GM21423 (cell line): ENCODE data around the gene USP36.
"Not testable (repeated sequence)": the region's sequence is repeated elsewhere in the genome, so short reads cannot be mapped to it uniquely, and the experiment has no call there.

ENCODE experiments used
- ATAC-seq: cut with Tn5 transposase; IDR thresholded peaks from one replicate; pipeline ENCODE4 v1.9.1; 2021; ENCODE audit warnings: mild to moderate bottlenecking, moderate library complexity; ENCODE audit not compliant: unreplicated experiment

Gene USP36

DNA sequence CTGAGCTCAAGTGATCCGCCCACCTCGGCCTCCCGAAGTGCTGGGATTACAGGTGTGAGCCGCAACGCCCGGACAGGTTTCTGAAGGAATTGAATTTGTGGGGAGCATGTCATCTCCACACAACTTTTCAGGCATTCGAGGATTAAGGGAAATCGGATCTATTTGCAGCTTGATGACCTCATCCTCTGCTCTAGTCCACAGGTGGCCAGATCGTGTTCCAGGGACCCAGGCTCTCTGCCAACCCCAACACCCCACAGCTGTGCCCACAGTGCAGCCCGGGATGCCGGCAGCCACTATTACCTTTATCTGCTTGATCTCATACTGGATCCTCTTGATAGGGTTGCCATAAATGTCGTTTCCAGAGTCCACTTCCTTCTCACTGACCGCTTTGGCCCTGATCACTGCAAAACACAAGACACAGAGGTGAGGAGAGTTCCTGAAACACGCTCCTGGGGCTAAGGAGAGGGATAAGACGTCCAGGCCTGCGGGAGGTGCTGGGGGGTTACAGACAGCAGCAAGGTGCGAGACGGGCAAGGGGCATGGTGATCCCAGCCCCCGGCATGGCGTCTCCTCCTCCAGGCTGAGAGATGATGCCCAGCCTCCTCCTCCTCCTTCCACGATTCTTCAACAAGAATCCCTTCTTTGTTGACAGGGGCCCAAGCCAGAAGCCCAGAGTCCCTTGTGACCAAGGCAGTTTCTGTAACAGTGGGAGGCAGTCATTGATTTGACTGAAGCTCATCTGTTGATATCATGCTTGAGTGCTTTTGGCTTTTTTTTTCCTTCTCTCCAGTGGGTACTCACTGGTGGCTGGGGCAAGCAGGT is 33.1 kb upstream of the USP36 start:
- ATAC-seq = no peak

DNA sequence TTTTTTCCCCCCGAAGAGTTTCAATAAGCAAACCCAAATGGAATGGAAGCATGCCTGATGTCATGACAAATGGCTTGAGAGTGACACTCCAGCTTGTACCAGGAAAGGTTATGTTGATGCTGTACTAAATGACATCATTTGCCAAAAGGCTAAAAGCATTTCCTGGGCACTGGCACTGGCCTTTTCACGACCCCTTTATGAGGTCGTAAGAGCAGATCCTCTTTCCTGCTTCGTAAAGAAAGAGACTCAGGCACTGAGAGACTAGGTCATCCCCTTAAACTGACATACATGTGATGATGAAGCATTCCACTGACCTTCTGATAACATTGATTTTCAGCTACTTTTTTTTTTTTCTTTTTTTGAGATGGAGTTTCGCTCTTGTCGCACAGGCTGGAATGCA is 31.9 kb upstream of the USP36 start:
- no peak for ATAC-seq

DNA sequence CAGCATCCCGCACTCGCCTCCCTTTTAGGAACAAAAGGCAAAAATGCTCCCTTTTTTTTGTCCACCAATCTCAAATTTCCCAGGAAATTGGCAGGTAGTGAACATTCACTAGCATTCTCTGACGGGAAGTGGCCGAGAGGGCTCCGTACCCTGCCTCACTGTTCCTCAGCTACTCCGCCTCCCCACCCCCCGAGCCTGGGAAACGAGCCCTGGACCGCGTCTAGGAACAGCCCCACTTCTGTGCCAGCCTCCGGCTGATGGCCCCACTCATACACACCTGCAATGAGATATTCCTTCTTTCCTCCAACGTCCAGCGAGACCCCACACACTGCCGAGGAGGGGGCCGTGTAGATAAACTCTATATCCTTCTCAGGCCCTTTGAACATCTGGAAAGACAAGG is 30.0 kb upstream of the USP36 start:
- no peak for ATAC-seq

DNA sequence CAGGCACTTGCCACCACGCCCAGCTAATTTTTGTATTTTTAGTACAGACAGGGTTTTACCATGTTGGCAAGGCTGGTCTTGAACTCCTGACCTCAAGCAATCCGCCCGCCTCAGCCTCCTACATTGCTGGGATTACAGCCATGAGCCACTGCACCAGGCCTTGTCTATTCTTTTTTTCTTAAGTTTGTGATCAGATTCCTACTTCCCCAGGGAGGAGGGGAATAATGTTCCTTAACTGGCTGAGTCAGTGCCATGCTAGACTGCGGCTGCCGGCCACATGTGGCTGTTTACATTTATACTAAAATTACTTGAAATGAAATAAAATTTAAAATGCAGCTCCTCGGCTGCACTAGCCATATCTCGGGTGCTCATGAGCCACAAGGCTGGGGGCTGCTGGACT is 27.8 kb upstream of the USP36 start:
- ATAC-seq = no peak

DNA sequence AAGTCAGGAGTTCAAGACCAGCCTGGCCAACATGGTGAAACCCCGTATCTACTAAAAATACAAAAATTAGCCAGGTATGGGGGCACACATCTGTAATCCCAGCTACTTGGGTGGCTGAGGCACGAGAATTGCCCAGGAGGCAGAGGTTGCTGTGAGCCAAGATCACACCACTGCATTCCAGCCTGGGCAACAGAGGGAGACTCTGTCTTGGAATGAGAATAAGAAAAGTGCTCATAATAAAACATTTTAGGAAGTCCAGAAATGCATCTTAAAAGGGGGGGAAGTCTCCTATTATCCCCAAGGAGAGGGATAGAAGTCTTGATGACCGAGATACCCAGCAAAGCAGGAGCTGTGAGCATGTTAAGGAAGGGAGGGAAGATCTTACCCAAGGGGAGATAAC is 26.4 kb upstream of the USP36 start:
- ATAC-seq = not testable (repeated sequence)

DNA sequence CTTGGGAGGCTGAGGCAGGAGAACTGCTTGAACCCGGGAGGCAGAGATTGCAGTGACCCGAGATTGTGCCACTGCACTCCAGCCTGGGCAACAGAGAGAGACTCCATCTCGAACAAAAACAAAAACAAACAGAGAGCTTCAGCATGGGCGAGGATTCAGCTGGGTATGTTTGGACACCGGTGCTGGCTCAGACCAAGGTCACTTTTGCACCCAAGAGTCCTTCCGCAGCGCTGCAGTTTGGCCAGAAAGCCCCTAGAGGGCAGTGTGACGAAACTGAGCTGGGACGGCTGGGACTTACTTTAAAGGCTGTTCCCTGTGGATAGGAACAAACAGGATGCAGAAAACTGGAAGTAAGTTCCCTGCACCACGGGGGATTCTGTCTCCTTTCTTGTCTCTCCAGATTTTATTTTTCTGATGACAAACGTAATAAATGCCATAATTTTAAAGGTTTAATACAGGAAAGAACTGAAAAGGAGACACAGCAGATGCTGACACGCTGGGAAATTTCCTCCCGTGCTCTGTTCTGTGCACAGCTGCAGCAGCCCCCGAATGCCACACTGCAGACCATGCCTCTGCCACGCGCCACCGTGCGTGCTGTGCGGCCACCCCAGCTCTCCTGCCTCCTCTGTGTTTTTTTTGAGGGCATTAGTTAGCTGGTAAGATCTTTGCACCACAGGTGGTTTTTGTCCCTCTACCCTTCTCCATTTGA is 25.2 kb upstream of the USP36 start:
- no peak for ATAC-seq

DNA sequence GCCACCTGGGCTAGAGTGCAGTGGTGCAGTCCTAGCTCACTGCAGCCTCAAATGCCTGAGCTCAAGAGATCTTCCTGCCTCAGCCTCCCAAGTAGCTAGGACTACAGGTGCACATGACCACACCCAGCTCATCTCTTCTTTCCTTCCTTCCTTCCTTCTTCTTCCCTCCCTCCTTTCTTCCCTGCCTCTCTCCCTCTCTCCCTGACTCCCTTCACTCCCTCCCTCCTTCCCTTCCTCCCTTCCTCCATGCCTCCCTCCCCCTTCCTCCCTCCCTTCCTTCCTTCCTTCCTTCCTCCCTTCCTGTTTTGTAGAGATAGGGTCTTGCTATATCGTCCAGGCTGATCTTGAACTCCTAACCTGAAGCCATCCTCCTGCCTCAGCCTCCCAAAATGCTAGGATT is 23.5 kb upstream of the USP36 start:
- no peak for ATAC-seq

DNA sequence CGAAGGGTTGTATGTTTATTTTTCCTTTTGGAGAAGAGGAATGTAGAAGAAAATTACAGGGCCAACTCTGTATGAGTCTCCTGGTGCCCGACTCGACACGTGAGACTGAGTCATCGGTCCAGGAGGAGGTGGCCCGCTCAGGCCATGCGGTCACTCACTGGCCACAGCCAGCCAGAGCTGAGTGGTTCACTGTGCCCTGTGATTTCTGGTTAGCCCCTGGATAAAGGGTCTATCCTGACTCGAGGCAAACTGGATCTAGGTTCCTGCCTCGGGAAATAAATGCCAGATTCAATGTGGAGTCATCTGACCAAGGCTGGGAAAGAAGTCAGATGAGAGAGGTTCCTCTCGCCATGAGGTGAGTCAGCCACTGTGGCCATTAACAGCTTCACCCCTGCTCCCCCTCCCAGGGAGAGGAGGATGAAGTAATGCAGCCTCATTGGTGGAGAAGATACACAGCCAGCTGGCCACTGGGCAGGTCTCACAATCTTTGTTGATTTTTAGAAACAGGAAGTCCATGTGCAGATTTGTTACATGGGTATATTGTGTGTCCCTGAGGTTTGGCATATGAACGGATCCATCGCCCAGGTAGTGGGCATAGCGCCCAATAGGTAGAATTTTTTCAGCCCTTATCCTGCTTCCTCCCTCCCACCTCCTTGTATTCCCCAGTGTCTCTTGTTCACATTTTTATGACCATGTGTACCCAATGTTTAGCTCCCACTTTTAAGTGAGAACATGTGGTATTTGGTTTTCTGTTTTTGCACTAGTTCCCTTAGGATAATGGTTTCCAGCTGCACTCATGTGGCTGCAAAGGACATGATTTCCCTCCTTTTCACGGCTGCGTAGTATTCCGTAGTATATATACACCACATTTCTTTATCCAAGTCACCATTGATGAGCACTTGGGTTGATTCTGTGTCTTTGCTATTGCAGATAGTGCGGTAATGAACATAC is 21.7 kb upstream of the USP36 start:
- ATAC-seq = no peak

DNA sequence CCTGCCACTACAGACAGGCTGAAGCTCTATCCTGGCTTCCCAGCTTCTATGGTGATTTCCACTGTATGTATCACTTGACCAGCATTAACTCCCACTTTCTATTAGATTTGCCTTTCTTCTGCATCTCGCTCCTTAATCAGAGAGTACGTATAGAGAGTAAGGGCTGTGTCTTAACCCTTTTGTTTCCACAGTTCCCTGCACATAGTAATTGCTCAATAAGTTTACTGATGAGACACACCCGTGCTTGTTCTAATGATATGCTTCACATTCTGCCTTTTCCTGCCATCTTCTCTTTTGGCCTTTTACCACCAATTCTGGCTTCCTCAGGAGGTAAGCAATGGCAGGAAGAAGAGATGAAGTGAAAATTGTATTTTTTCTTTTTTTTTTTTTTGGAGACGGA is 20.6 kb upstream of the USP36 start:
- no peak for ATAC-seq

DNA sequence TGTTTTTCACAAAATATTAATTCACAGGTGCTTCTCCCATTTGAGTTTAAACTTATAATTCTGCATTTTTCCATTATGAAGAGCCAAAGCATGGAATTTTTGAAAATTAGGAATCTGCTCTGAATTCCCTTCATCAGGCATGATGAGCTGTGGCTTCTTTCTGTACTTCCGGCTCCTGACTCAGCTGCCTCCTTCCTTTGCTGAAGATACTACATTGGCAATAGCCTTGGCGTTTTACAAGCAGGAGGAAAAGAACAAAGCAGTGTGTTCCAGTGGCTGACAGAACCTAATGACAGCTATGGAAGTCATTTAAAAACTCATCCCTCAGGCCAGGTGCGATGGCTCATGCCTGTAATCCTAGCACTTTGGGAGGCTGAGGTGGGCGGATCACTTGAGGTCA is 18.4 kb upstream of the USP36 start:
- no peak for ATAC-seq

DNA sequence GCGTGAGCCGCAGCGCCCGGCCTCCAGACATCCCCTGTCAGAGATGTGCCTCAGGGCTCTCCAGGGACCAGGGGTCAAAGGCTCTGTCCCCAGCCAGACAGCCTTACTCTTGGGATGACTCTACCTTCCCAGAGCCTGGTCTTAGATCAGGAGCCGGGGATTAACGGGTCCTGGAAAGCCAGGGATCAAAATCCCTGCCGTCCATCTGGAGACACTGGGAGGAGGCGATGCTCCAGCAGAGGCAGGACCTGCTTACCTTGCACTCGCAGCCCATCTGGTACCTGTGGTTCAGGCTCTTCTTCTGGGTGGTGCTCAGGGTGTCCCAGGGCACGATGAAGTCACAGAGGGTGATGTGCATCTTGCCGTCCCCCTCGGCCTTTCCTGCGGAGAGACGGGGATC is 16.7 kb upstream of the USP36 start:
- ATAC-seq = no peak

DNA sequence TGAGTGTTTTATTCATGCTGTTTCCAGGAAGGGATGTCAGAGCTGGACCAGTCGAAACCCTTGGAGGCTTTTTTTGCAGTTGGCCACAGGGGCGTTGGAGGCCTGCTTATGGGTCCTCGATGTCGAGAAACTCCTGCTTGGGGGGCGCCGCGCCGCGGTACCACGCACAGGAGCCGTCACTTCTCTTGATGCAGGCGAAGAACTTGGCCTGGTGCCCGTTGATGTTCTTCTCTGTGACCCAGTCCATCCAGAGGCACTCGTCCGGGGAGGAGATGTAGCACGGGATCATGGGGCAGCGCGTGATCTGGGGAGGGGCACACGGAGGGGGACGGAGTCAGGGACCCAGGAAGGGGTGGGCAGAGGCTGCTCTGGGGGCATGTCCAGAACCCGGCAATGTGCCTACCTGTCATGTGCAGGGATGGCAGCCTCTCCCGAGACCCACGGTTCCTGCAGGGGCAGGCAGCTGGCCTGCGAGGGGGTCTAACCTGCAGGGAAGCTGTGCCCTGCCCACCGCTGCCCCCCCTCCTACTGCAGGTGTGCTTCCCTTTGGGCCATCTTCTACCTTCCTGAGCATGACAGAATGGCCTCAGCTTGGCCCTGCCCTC is 15.0 kb upstream of the USP36 start:
- ATAC-seq = no peak

DNA sequence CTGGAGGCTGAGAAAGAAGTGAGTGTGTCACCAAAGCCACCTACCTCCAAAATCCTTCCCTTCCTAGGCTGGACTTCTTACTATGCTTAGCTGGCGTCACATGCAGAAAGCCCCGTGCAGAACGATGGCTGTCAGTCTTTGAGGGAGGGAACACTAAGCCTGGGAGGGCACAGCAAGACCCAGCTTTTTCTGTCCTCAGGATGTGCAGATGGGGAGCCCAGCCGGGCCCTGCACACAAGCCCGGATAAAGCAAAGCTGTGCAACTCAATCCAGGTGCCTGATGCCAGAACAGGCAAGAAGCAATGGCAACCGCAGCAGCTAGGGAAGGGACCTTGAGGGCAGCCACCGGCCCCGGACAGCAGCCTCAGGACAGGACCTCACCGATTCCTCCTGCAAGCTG is 13.9 kb upstream of the USP36 start:
- ATAC-seq = no peak

DNA sequence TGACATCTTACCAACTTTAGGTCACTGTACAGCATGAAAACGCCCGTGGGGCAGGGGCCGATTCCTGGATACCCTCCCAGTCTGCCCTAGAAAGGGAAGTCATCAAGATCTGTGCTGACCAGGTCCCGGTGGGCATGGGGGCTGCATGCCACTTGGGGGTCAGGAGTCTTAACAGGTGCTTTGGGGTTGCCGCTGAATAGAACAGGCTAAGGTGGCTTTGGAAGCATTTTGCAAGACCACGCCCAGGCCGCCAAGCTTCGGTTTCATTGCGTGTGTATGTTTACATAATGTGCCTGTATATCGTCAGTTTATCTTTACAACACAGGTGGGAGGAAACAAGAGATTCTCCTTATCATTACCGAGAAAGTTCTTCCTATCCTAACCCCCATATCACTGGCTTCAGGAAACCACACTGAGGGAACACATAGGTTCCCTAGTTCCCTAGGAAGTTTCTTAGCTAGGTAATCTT is 13.3 kb upstream of the USP36 start:
- no peak for ATAC-seq

DNA sequence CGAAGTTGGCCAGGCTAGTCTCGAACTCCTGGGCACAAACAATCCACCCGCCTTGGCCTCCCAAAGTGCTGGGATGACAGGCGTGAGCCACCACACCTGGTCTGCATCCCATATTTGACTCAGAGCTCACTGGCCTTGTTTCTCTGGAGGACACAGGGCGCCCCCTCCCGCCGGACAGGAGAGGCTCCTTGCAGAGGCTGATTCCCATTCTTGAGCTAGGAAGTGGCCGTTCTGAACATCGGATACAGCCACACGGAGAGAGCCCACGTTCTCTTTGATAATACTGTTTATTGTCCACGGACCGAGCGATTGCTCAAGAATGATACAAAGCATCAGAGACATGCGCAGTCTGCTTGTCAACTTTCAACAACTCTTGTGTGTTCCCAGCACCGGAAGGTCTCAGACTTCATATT is 12.1 kb upstream of the USP36 start:
- ATAC-seq = no peak

DNA sequence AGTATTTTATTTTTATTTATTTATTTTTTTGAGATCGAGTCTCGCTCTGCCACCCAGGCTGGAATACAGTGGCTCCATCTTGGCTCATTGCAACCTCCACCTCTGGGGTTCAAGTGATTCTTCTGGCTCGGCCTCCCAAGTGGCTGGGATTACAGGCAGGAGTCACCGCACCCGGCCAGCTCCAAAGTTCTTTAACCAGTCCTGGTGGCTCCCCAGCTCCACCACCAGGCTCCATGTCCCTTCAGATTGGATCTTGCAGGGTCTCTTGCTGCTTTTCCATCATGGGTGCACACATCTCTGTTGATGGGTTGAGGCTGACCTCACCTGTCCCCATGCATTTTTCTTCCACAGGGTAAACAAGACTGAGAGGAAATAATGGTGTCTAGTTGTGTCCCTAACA is 8.4 kb upstream of the USP36 start:
- ATAC-seq = no peak

DNA sequence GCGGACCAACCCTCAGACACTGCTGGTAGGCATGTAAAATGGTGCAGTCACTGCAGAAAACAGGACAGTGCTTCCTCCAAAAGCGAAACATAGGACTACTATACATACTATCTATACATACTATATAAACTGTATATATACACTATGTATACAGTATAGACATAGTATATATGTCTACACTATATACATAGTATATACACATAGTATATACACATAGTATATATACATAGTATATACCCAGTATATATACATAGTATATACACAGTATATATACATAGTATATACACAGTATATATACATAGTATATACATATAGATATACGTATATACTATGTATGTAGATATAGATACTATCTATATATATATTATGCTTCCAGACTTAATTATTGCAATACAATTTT is 6.4 kb upstream of the USP36 start:
- ATAC-seq = no peak

DNA sequence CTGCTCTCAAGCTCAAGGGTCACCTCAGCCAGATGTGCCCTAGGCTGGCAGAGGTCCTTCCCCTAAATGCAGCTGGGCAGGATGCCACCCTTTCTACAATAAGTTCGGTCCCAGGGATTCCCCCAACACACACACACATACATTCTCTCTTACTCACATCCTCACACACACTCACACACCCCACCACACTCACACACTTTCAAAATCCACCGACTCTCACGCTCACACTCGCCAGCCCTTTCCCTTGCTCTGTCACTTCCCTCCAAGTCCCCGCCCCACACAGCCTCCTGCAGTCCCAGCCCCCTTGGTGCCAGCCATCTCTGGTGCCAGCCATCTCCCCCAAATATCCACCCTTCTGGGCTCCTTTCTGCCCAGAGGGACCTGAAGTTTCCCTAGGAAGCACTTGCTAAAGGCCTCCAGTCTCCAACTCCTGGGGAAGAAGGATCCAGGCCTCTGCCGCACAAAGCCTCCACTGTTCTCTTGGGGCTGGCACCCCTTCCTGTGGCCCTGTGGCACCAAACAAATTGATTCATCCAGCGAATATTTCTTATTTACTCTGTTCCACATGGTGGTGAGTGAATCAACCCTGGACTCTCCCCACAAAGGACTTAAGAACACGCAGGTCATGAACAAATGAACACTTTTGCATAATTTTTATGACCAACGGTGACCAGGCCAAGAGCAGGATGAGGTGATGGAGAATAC is 3.8 kb upstream of the USP36 start:
- ATAC-seq = no peak

DNA sequence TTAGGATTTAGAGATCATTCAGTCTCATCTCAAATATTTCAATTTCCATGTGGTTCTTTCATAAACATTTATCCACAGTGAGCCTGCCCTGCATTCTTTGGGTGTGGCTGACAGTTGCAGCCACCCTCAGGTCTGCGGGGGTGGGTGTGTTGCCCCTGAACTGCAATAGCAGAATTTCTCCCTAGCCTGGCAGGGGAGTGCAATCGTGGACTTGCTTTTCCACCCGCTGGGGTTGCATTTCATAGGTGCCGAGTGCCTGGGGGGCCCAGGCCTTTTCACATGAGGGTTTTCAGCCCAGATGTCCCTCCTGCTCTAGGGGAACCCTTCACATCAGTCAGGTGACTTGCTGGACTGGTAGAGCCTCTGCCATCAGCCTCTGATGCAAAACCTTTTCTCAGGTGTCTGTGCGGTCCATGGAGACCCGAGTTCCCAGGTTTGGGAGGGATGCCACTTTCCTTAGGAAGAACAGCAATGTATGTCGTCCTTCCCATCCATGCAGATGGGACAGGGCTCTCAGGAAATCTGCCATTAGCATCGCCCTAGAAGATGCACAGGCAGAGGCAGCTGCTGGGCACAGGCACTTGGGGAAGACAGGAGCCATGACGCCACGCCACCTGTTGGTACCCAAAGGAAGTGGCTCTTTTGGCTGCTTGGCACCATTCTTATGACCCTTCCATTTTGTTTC is 2.4 kb upstream of the USP36 start:
- ATAC-seq = no peak

DNA sequence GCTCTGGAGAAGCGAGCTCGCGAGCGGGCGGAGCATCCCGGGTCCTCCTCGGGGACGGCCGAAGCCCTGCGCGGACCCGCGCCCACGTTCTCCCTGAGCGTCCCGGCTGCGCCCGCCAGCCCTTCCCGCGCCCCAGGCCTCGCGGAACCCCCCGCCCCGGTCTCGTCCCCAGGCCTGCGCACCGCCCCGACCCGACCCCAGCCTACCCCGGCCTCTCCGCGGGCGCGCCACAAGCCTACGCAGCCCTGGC is 159 bp downstream of the USP36 start:
- no peak for ATAC-seq
